ENCODE results near the gene UPK3A. TPM values are rescaled to one million over a fixed set of nuclear protein-coding genes. Genes with fewer than 3 reads are reported as not detected.

The UPK3A gene
- total RNA-seq, 6 experiments from 2014 or later: not detected

DNA sequence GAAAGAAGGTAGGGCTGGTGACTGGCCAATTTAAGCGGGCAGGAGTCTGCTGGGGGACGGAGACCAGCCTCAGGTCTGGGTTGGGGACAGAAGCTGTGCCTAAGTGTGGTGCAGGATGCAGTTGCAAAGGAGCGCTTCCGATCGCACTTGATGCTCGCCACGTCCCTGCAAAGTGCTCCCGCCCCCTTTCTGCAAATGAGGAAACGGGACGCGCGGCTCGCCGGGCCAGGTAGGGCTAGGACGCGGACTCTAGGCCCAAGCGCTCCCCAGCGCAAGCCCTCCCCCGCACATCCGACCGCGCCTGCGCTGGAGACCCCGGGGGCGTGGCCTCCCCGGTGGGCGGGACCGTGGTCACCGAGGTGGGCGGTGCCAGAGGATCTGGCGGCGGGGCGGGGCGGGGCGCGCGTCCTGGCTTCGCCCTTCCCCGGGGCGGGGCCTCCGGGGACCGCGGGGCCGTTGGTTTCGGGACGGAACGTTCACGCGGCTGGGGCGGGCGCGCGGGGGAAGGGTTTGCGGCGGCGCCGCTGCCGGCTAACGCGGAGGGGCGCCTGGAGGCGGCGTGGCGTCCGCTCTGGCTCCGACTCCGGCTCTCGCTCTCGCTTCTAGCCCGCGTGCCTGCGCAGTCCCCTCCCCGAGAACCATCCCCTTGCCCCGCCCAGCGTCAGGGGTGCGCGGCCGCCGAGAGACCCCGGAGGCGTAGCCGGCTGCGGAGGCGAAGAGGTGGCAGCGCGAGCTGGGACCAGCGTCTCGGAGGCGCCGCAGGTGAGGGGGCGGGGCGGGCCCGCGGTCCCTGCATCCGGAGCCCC is 24.9 kb downstream of the UPK3A start, which contains the start of gene FAM118A:
Gene FAM118A (plus strand): TSS at position 513 of the 806 bp plus-strand sequence. CDS start 12,446 bp downstream, outside the sequence.
- Mint-ChIP-seq H3K27ac (peak within 1 kb of the TSS; percentile 84), H3K9me3 (no peaks in the 10 kb centered on the region), H3K4me3 (peak within 1 kb of the TSS; percentile 89), H3K27me3 (ENCODE audit: insufficient read depth) (peaks cover 4% of the 10 kb centered on the region), H3K4me1 (ENCODE audit: low read depth) (peaks cover 32% of the 10 kb centered on the region), H3K36me3 (ENCODE audit: low read depth) (peaks cover 9% of the 10 kb centered on the region; the same call in 1 of the 2 replicates)
- DNase-seq: peak; percentile 84
- TF ChIP-seq, protein P1, sequence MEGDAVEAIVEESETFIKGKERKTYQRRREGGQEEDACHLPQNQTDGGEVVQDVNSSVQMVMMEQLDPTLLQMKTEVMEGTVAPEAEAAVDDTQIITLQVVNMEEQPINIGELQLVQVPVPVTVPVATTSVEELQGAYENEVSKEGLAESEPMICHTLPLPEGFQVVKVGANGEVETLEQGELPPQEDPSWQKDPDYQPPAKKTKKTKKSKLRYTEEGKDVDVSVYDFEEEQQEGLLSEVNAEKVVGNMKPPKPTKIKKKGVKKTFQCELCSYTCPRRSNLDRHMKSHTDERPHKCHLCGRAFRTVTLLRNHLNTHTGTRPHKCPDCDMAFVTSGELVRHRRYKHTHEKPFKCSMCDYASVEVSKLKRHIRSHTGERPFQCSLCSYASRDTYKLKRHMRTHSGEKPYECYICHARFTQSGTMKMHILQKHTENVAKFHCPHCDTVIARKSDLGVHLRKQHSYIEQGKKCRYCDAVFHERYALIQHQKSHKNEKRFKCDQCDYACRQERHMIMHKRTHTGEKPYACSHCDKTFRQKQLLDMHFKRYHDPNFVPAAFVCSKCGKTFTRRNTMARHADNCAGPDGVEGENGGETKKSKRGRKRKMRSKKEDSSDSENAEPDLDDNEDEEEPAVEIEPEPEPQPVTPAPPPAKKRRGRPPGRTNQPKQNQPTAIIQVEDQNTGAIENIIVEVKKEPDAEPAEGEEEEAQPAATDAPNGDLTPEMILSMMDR (IDR thresholded peaks at IDR 0.05): no peak; the same call in 1 of the 2 replicates

DNA sequence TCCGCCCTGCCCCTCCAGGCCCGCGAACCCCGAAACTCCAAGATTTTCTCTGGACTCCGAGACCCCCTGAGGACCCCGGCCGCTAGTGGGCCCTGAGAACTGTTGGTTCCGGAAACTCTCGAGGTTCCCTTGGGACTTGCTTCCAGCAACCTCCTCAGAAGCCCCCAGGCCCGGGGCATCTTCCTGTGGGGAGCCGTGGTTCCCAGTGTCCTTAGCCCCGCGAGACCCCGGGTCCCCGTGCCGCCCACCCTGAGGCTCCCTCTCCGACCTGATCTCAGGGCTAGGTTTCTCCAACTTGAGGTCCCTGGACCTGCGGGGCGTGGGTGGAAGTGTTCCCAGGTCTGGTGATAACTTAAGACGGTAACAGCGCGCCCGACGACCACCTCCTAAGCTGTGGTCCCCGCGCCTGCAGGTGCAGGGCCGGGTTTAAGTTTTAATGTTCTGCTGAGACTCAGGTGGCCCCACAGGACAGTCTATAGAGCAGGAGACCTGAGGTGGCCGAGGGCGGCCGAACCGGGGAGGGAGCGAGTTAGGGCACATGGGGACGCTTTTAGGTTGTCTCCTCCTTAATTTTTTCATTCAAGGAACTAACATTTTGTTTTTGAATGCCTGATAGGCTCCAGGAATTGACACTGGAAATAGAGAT is 25.7 kb downstream of the UPK3A start:
- Mint-ChIP-seq H3K27ac (peak overlapping the region; percentile 39), H3K4me3 (peak overlapping the region; percentile 89), H3K4me1 (ENCODE audit: low read depth) (peaks cover 31% of the 10 kb centered on the region), H3K27me3 (ENCODE audit: insufficient read depth) (peaks cover 4% of the 10 kb centered on the region), H3K36me3 (ENCODE audit: low read depth) (peaks cover 9% of the 10 kb centered on the region; the same call in 1 of the 2 replicates), H3K9me3 (no peaks in the 10 kb centered on the region)
- TF ChIP-seq, protein P1 (IDR thresholded peaks at IDR 0.05): no peak
- no peak for DNase-seq

DNA sequence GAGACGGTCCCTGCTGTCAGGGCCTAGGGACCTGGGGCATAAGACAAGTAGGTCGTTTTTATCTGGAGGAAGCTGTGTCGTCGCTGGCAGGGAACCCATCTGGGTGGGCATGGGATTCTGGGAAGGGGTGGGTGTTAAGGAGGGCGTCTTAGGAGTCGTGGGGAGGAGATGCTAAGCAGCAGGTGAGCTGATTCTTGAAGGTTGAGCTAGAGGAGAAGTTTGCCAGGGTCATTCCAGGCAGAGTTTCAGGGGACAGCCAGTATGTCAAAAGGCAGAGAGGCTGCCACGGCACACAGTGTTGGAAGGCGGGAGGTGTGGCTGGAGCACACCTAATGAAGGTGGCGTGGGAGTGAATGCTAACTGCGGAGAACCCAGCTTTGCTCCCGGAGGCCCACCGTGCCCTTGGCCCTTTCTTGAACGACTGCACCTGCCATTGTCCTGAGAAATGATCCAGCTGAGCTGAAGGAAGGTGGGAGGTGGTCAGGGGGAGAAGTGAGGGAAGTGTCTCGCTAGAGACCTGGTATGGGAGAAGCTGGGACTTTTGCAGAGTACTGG is 26.3 kb downstream of the UPK3A start:
- H3K9me3 Mint-ChIP-seq: no peaks in the 10 kb centered on the region
- TF ChIP-seq, protein P1 (IDR thresholded peaks at IDR 0.05): no peak
- DNase-seq: no peak
- peaks cover 1% of the 10 kb centered on the region for H3K27me3 Mint-ChIP-seq (ENCODE audit: insufficient read depth)
- peaks cover 9% of the 10 kb centered on the region; the same call in 1 of the 2 replicates for H3K36me3 Mint-ChIP-seq (ENCODE audit: low read depth)
- H3K27ac Mint-ChIP-seq: no peak overlapping the region; the same call in 1 of the 2 replicates
- H3K4me3 Mint-ChIP-seq: peak overlapping the region; percentile 89
- H3K4me1 Mint-ChIP-seq (ENCODE audit: low read depth): peaks cover 25% of the 10 kb centered on the region

DNA sequence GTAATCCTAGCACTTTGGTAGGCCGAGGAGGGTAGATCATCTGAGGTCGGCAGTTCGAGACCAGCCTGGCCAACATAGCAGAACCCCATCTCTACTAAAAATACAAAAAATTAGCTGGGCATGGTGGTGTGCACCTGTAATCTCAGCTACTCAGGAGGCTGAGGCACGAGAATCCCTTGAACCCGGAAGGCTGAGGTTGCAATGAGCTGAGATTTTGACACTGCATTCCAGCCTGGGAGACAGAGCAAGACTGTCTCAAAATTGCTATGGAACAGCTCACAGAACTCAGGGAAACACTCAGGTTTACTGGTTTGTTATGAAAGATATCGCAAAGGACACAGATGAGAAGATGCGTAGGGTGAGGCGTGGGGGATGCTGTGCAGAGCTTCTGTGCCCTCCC is 27.7 kb downstream of the UPK3A start:
- no peaks in the 10 kb centered on the region; the same call in 1 of the 2 replicates for H3K27me3 Mint-ChIP-seq (ENCODE audit: insufficient read depth)
- peaks cover 9% of the 10 kb centered on the region; the same call in 1 of the 2 replicates for H3K36me3 Mint-ChIP-seq (ENCODE audit: low read depth)
- H3K4me3 Mint-ChIP-seq: no peak overlapping the region
- TF ChIP-seq, protein P1 (IDR thresholded peaks at IDR 0.05): no peak
- H3K4me1 Mint-ChIP-seq (ENCODE audit: low read depth): peaks cover 26% of the 10 kb centered on the region
- no peak for DNase-seq
- no peaks in the 10 kb centered on the region for H3K9me3 Mint-ChIP-seq
- no peak overlapping the region for H3K27ac Mint-ChIP-seq

DNA sequence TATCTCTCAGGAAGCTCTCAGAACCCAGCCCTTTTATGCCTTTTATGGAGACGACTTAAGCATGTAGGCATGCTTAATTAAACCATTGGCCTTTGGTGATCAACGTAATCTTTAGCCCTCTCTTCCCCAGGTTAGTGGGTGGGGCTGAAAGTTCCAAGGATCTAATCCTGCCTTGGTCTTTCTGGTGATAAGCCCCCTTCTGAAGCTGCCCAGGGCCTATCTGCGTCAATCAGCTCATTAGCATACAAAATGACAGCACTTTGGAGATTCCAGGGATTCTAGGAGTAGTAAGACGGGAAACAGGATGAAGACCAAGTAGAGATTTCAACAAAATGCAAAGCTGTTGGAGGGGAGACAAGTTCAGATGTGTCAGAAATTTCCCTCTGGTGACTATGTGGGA is 28.1 kb downstream of the UPK3A start:
- Mint-ChIP-seq H3K27me3 (ENCODE audit: insufficient read depth) (no peaks in the 10 kb centered on the region; the same call in 1 of the 2 replicates), H3K9me3 (no peaks in the 10 kb centered on the region), H3K4me1 (ENCODE audit: low read depth) (peaks cover 30% of the 10 kb centered on the region), H3K27ac (no peak overlapping the region), H3K4me3 (no peak overlapping the region), H3K36me3 (ENCODE audit: low read depth) (peaks cover 9% of the 10 kb centered on the region; the same call in 1 of the 2 replicates)
- TF ChIP-seq, protein P1 (IDR thresholded peaks at IDR 0.05): no peak
- DNase-seq: no peak

All from HFFc6 (cell line).